NCI-H187 (cell line): ENCODE measurements around the gene DPYSL4.

Experiments
- DNase-seq, 2 experiments: peaks; one replicate each; lab custom pipeline; 2025; lab: John Stamatoyannopoulos, UW

DPYSL4 gene

DNA sequence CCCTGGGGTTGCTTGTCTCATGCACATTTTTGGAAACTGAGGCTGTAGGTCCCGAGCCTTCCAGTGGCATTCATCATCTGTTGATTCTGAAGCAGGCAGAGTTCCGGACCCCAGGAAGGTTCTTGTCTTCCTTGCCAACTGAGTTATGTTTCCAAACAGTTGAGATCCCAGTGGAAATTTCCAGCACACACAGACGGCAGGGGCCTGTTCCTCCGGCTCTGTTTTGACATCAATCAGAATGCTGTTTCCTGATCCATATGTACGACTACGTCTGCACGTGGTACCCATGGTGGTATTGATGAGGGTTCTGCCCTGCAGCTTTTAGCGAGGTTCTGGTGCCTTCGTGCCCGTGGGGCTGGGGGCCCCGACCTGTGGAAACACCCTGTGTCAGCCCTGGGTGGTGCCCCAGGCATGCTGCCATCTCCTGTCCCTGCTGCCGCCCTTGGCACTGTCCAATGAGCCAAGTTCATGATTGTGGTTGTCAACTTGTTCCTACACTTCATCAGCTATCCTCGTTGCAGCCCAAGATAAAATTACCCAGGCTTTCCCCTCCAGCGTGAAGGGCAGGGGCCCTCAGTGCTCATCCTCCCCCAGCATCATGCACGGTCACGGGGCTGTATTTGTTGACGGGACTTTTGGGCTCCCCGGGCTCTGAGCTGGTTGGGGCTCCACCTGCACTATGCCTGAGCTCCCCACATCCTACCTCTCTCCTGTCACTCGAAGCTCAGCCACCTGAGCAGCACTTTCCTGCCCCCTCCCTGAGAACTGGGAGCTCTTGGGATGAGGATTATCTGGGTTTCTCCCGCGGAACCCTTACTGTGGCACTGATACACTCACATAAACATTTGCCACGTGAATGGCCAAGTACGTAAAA, 7.8 kb upstream of the DPYSL4 start:
- DNase-seq: no peak

DNA sequence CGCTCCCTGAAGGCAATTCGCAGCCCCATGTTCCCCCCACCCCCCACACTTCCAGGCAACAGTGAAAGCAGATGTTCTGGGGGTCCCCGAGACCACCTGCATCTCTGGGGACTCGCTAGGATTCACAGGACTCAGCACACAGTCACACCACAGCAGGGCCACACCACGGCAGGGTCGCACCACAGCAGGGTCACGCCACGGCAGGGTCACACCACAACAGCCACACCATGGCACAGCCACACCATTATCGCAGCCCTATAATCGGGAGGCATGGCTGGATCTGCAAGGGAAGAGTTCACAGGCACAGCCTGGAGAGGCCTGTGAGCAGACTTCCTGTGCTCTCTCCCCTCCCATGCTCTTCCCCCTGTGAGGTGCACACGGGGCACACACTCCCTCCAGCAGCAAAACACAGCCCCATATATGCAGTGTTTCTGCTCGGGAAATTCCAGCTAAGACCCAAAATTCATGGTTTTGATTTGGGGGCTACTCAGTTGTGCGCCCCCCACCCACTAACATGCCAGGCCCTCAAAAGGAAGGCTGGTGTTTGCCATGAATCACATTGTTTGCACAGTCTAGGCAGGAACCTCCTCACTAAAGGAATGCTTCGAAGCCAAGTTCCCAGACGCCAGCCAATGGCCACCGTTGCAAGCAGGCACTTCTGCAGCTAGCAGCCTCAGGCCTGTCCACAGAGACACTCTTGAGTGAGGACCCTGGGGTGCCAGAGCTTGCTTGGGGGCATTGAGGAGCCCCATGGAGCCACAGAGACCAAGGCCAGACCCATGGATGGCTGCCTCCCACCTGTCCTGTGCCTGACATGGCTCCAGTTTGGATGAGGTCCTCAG, 7.0 kb upstream of the DPYSL4 start:
- DNase-seq: no peak

DNA sequence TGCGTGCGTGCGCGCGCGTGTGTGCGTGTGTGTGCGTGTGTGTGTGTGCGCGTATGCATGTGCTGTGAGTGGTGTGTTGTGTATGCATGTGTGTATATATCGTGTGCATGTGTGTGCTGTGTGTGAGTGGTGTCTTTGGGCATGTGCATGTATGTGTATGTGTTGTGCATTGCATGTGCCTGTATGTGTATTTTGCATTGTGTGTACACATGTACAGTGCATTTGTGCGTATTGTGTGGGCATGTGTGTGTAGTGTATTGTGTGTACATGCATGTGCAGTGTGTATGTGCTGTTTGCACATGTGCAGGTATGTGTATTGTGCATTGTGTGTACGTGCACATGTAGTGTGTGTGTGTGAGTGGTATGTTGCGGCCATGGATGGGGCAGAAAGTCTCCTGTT, 6.0 kb upstream of the DPYSL4 start:
- DNase-seq: no peak

DNA sequence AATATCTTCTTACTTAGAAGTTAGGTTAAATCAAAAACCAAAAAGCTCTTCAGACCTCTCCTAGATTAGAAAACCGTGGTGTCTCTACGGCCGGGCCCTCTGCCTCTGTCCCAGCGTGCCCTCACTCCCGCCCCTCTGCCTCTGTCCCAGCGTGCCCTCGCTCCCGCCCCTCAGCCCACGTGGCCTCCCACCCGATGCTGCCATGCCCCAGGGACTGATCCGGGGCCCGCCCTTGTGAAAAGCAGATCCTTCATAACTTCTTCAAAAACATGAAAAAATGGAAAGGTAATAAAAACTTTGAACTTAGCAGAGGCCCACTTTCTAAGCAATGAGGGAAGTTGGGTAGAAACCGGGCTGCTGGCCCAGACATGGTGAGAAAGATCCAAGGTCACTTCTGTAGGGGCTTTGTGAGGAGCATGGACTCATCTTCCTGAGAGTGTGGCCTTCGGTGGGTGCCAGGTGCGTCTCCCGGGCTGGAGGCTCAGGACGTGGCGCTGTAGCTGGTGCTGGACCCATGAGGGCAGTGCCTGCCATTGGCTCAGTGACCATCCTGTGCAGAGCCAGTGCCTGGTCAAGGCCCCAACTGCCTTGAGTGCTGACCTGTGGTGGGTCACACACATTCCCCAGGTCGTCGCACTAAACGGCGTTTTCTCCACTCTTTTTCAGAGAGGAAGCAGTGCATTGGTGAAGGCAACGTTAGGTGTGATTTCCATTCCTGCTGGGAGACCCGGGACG, 4.9 kb upstream of the DPYSL4 start:
- no peak for DNase-seq

DNA sequence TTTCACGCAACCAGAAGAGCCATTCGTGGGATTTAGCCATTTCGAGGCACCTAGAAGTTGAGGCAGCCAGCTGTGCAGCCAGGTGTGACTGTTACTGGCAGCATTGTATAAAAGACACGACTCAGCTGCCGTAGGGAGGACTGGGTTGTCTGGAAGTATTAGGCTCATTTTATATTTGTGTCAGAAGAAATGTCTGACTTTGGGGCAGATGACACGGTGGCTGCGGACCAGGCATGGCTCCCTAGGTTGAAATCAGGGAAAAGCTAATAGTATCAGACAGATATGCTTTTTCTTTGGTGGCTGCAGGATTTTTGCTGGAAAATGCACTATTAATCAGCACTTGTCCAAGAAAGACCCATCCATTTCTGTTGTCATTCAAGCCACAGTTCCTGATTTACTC, 4.2 kb upstream of the DPYSL4 start:
- DNase-seq: no peak

DNA sequence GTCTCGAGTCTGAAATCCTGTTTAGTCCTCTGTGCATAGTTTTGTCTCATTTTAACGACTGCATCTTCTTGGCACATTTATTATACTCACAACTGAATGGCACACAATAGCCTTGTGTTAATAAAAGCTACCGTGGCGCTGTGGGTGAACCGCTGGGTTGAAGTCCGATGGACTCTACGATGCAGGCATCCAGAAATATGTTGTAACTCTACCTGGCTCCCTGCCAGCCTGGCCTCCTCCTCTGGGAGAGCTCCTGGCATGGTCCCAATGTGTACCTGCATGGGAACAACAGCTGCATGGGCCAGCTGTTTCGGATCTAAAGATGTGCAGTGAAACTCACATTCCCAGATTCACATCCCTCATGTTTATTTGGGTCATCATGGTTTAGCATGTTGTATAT, 3.7 kb upstream of the DPYSL4 start:
- peak in 1 of 2 experiments; percentile 18 for DNase-seq

DNA sequence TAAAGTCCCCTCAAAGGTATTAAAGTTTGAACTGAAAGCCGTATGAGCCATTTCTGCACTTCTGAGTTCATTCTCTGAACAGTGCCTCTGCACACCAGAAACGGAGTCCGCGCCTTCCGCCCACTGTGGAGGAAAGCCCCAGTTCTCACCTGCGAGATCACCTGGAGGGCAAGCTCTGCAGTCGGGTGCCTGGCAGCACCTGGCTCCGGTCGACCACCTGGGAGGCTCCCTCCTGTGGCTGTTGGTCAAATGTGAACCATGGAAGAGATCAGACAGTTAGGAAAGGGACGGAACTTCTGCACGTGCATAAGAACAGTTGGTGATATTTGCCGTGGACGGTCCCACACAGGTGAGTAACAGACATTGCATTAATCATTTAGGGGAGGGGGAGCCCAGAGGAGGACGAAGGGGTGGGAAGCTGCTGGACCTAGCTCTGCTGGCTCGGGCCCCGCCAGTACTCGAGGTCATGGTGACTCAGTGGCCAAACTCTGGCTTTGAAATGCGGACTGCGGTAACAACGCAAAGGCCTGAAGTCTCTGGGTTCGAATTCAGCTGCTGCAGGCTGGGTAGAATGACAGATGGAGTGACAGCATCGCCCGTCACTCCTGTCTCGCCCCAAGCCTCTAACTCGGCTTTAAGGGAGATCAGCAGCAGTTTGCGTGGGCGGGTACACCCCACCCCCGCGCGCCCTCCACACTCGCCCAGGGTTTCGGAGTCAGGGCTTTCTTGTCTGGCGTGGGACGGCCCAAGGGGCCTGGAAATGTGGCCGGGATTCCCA, 1.7 kb upstream of the DPYSL4 start:
- no peak for DNase-seq

DNA sequence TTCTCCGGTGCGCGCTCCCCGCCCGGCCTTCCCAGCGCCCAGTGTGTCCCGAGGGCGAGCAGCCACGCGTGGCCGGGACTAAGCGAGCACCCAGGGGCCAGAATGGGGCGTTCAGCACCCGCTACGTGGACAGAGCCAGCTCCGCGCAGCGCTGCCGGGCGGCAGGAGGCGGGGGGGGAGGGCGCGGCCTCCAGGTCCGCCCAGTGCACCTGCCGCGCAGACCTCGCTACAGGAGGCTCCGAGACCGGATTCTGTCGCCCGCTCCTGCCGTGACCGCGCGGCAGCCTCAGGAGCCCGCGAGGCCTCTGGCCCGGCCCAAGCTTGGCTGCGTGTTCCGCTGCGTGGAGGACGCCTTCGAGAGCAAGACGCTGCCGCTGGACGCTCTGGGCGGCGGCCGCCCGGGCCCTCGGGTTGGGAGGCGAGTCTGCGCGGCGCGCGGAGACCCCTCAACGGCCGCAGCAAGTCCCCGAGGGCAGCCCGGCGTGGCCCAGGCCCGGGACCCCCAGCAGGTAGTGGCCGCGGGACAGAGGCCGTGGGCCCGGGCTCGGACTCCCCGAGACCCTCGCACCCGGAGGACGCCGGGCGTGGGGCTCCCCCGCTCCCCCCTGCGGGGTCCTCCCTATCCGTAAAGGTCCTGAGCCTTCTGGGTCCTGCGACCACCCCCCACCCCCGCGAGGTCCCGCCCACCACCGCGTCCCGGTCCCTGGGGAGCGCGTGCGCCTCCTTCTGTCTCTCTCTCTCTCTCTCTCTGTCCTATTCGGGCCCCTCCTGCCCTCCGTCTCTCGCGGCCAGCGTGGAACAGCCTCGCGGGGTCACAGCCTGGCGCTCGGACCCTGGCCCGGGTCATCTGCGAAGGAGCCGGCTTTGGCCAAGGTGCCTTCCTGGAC, 904 bp upstream of the DPYSL4 start:
- peak in 1 of 2 experiments; percentile 7 for DNase-seq

DNA sequence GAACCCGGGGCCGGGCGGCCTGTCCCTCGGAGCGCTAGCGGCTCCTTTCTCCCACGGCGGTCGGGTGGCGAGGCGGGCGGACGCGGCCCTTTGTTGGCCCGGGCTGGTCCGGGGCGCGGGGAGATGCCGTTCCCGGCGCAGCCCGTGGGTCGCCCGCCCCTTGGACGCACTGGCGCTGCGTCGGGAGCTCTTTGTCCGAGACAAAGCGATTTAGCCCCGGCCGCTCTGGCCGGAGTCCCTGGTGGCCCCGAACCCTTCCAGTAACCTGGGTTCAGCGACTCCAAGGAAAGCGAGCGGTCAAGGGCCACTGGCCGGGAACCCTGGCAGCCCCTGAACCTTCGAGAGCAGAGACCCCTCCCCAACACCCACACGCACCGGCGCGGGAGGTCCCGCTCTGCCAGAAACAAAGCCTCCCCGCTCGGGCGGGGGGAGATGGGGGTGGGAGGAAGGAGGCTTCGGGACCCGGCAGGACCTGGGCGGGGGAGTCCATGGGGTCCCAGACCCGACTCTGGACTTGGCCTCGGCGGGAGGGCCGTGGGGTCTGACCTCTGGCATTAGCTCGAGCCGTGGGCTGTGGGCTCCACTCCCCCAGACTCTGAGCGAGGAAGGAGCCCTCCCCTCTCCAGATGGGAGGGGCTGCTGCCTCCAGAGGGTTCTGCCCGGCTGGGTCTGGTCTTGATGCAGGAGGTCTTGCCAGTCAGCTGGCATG, 836 bp downstream of the DPYSL4 start:
- no peak for DNase-seq

DNA sequence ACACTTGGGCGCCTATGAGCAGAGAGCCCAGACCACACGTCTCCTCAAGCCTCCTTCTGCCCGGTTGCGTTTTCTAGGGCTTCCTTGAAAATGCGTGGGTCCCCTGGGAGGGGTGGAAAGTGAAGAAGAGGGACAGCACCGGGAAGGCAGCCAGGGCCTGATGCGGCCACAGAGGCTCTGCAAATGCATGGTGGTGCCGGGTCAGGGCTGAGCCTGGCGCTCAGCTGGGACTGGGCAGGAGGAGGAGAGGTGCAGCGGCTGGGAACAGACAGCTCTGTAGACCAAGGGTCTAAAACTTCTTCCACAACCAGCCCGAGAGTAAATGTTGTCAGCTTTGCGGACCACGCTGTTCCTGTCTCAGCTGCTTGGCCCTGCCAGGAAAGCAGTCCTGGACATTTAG, 1.6 kb downstream of the DPYSL4 start:
- no peak for DNase-seq

DNA sequence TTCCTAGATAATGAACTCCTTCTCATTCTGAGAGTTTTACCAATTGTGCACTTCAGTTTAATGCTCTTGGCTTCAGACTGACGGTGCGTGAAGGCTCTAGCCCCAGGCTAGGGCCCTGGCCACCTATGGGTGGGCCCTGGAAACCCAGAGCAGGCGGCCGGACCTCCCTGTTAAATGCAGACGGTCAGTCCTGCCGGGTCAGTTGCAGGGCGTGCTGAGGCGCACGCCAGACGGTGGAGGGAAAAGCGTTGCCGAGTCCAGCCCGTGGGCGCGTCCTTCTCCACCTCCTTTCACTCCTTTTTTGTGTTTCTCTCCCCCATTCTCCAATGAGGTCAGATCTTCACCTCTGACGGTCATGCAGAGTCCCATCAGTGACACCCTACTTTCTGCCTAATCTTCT, 2.3 kb downstream of the DPYSL4 start:
- DNase-seq: no peak

DNA sequence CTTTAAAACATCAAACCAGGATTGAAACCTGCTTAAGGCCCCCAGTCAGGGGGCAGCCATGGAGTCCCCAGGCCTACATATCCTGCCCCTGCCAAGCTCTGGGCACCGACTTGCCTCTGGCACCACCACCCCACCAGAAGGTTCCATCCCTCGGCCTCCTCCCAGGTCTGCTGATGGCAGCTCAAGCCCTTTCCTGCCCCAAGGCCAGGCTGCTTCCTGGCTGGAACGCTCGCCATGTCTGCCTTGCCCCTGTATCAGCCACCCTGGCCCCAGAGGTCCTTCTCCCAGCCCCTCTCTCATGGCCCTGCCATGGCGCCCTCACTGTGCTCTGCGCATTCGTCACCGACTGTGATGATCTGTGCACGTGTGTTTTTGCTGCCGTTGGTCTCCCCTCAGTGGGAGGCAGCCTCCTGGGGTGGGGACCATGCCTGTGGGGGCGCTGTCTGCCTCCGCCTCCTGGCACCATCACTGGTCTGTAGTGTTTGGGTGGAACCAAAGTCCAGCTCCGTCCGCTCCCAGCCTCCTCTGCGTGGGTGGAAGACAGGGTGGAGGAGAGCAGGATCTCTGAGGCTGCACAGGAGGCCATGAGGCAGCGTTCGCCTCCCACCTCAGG, 3.2 kb downstream of the DPYSL4 start:
- DNase-seq: no peak

DNA sequence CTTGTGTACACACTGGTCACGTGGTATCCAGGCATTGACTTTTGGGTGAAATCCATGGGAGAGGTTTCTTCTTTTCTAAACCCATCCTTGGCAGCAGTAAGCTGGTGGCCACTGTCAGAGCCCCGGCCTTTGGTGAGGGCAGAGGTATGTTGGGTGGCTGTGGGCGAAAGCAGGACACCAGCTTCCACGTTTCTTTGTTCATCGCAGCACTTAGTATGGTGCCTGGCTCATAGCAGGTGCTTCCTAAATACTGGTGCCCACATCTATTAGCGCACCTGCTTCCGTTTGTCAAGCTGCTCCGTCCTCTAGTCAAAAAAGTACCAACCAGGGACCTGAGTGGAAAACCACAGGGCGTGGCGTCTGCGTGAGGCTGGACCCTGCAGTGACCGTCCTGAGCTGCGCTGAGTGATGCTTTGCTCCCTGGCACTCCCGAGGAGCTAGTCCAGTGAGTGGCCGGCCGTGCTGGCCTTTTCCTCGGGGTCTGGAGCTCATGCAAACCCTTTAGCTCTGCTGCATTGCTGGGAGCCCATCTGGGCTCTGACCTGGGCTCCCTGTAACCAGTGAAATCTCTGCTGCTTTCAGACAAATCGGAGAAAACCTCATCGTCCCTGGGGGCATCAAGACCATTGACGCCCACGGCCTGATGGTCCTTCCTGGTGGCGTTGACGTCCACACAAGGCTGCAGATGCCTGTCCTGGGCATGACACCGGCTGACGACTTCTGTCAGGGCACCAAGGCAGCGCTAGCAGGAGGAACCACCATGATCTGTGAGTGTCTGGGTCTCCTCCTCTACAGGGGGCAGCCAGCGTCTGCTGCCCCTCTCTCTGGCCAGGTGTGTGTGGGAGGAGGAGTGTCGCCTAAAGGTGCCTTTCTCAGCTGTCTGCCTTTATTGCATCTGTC, 5.6 kb downstream of the DPYSL4 start:
- no peak for DNase-seq

DNA sequence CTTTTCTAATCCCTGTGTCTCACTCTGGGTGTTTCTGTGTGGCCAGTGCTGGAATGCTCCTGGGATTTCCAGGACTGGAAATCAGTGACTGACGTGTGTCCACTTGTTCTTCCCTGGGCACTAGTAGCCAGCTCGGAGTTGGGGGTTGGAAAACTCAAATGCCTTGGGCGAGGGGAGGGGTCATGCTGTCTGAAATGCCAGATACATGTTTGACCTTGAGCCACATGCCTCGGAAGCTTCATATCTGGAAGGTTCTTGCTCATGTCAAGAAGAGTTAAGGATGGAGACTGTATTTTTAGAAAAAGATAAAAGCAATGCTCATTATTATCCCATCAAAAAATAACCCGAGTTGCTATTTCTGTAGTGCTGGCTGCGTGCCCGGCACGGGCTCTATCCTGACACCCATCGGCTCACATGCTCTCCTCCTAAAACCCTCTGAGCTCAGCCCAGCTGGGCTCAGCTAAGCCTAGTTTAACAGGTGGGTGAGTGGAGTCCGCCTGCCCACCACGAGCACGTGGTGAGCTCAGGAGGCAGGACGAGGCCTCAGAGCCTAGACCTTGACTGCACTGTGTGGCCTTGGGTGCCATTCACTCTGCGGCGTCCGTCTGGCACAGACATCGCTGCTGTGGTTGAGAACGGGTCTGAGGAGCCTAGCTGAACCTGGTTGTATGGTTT, 6.4 kb downstream of the DPYSL4 start:
- no peak for DNase-seq

DNA sequence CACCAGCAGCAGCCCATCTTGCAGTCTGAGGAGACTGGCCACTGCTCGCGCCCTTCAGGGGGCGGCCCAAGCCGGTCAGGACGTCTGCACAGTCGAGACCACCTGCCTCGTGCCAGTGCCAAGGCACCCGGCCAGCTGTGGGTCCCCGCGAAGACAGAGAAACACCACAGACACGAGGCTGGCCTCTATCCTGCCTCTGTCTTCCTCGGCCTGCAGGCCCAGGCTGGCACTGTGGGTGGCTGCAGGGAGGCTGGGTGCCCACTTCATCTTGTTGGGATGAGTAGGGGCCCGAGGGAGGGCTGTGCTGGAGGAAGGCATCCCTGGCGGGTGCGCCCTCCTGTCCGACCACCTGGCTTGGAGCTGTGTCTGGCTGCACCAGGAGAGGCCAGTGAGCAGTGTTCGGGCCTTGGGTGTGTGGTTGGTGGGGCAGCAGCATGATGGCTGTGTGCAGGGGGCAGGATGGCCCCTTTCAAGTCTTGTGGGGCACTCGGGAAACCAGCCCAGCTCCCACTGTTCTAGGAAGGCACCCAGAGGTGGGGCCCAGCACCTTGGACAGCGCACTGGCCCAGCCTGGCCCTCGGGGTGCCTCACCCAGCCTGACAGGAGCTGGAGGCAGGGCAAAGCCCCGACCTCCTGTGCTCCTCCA, 7.3 kb downstream of the DPYSL4 start:
- no peak for DNase-seq

DNA sequence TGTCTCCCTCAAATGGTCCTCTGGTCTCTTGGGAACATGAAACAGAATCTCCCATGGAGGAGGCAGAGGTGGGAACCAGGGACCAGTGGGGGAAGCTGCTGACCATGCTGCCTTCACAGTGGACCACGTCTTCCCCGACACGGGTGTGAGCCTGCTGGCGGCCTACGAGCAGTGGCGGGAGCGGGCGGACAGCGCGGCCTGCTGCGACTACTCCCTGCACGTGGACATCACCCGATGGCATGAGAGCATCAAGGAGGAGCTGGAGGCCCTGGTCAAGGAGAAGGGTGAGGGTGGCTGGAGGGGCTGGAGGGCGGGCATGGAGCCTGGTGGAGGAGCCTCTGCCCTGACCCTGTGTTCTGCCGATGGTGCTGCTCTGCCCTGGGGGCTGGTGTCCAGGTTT, 8.0 kb downstream of the DPYSL4 start:
- DNase-seq: no peak

DNA sequence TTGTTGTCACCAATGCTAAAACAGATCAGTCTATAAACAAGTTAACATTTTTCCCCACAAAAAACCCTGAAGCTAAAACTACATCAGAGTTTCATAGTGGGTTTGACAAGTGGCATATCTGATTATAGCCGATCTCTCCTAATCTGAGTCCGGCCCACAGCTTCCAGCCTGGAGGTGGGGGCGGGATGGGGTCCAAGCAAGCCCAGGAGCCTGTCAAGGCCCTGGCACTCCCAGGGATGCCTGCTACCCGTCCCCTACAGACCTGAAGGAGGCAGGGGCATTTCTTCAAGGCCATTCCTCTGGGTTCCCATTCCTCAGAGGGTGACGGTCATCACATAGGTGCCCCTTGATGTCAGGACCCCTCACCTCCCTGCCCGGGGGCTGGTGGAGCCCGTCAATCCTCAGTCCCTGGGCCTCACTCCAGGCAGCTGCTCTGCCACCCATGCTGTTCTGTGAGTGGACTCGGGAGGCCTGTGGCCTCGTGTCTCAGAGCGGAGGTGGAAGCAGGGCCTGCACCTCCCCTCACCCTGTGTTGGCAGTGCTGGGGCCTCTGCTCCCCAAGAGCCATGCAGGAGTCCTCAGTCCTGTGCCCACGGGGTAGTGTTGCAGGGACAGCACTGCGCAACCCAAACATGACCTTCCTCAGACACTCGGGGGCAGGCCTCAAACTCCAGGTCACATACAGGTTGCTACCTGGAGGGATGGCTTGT, 8.8 kb downstream of the DPYSL4 start:
- DNase-seq: no peak
